Measurements from ENCODE around the gene PSMA1.
A peak's percentile ranks its signal among the peaks of the same experiment; 100 is the strongest.

The PSMA1 gene

GRCh38 chr11:14529321-14529720 is 9.1 kb upstream of the PSMA1 start:
- Histone ChIP-seq H3K27ac (no peak overlapping the region), H3K4me1 (no peaks in the 10 kb centered on the region), H3K9me3 (no peaks in the 10 kb centered on the region), H3K4me3 (no peak overlapping the region), H3K36me3 (no peaks in the 10 kb centered on the region), H3K27me3 (no peaks in the 10 kb centered on the region)
- no peak for DNase-seq
- no peak for TF ChIP-seq CTCF (IDR thresholded peaks at IDR 0.05)
- intact Hi-C loops (cut with DNase I; ENCODE audit: low total_unique reads): no loop called here

GRCh38 chr11:14522801-14523200 is 2.6 kb upstream of the PSMA1 start:
- no peaks in the 10 kb centered on the region for H3K27me3 ChIP-seq
- intact Hi-C loops (cut with DNase I; ENCODE audit: low total_unique reads): loop anchor here (5.0 kb wide), 1 partner anchor 374 kb away; no protein-coding TSS in a partner anchor
- no peak overlapping the region for H3K4me3 ChIP-seq
- no peak for DNase-seq
- TF ChIP-seq CTCF (IDR thresholded peaks at IDR 0.05): no peak
- H3K4me1 ChIP-seq: peaks cover 0 to 20% (median 13%) of the 10 kb centered on the region in 4 donors
- H3K27ac ChIP-seq: no peak overlapping the region
- no peaks in the 10 kb centered on the region for H3K9me3 ChIP-seq
- H3K36me3 ChIP-seq: peaks cover 0 to 2% (median 0%) of the 10 kb centered on the region in 3 donors

GRCh38 chr11:14522245-14522644 is 2.1 kb upstream of the PSMA1 start:
- TF ChIP-seq CTCF (IDR thresholded peaks at IDR 0.05): no peak
- no peak overlapping the region for H3K27ac ChIP-seq
- H3K4me1 ChIP-seq: peaks cover 0 to 20% (median 13%) of the 10 kb centered on the region in 4 donors
- DNase-seq: no peak
- peaks cover 0 to 8% (median 5%) of the 10 kb centered on the region in 3 donors for H3K36me3 ChIP-seq
- no peak overlapping the region for H3K4me3 ChIP-seq
- H3K27me3 ChIP-seq: no peaks in the 10 kb centered on the region
- intact Hi-C loops (cut with DNase I; ENCODE audit: low total_unique reads): loop anchor here (5.0 kb wide), 1 partner anchor 375 kb away; no protein-coding TSS in a partner anchor
- no peaks in the 10 kb centered on the region for H3K9me3 ChIP-seq

GRCh38 chr11:14520747-14521151 is 563 bp upstream of the PSMA1 start:
- Histone ChIP-seq H3K9me3 (no peaks in the 10 kb centered on the region), H3K27ac (peak overlapping the region; percentile 83 to 84), H3K36me3 (peaks cover 14 to 23% (median 20%) of the 10 kb centered on the region in 3 donors), H3K4me1 (peaks cover 0 to 20% (median 13%) of the 10 kb centered on the region in 4 donors), H3K4me3 (peak overlapping the region; percentile 65 to 78), H3K27me3 (no peaks in the 10 kb centered on the region)
- TF ChIP-seq CTCF (IDR thresholded peaks at IDR 0.05): no peak
- DNase-seq: no peak
- intact Hi-C loops (cut with DNase I; ENCODE audit: low total_unique reads): loop anchor here (5.0 kb wide), 1 partner anchor 377 kb away; no protein-coding TSS in a partner anchor

- Histone ChIP-seq H3K9me3 (no peaks in the 10 kb centered on the region), H3K4me3 (peak overlapping the region; percentile 65 to 78), H3K27me3 (no peaks in the 10 kb centered on the region), H3K27ac (peak overlapping the region; percentile 83 to 84), H3K36me3 (peaks cover 23 to 35% (median 32%) of the 10 kb centered on the region in 3 donors), H3K4me1 (peaks cover 0 to 20% (median 13%) of the 10 kb centered on the region in 4 donors)
- intact Hi-C loops (cut with DNase I; ENCODE audit: low total_unique reads): no loop called here
- DNase-seq: no peak
- no peak for TF ChIP-seq CTCF (IDR thresholded peaks at IDR 0.05)
These were observed 629 bp downstream of the PSMA1 start for GRCh38 chr11:14519597-14519916.

GRCh38 chr11:14518820-14519219 is 1.4 kb downstream of the PSMA1 start:
- Histone ChIP-seq H3K4me1 (peaks cover 0 to 20% (median 13%) of the 10 kb centered on the region in 4 donors), H3K27ac (peak overlapping the region in 1 of 2 donors; percentile 84), H3K9me3 (no peaks in the 10 kb centered on the region), H3K36me3 (peaks cover 30 to 42% (median 40%) of the 10 kb centered on the region in 3 donors), H3K27me3 (no peaks in the 10 kb centered on the region), H3K4me3 (peak overlapping the region; percentile 65 to 78)
- intact Hi-C loops (cut with DNase I; ENCODE audit: low total_unique reads): no loop called here
- TF ChIP-seq CTCF (IDR thresholded peaks at IDR 0.05): no peak
- DNase-seq: no peak
